DMS153 treated with DMSO at 0.1 percent for 48 hours (cell line): Measurements from ENCODE around the gene GRM4.
"Not testable (repeated sequence)": the region's sequence is repeated elsewhere in the genome, so short reads cannot be mapped to it uniquely, and the experiment has no call there.

ENCODE experiments used
- DNase-seq: peaks from one replicate; lab custom pipeline; 2025; ENCODE audit not compliant: unreplicated experiment; lab: John Stamatoyannopoulos, UW

The GRM4 gene

DNA sequence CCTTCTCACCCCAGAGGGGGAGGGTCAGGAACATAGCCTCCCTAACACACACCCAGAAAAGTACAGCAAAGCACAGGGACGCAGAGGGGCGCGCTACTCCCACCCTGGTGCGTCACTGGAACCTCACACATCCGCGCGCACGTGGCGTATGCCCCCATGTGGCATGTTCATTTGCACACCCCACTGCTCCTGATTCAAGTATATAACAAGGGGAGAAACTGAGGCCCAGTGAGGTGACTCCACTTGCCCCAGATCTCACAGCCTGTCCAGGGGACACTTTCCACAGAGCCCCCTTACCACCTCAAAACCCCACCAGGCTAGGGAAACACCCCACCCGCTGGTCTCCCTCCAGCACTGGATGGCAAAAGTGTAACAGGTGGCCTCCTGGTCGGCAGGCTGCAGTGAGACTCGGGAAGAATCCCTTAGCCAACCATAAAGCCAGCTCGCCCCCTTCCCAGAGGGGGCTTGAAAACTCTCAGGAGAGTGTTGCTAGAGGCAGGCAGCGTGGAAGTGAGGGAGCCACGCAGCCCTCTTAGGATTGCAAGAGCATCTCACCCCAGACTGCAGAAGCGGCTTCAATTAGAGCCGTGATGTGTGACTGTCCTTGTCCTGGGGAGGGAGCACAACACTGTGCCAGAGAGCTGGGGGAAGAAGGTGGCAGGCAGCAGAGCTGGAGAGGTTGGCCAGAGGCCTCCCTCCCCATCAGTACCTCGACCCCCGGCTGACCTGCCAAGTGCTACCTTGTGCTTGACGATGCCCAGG is at the start of gene GRM4:
GRM4 (minus strand) TSS at position 67 of the 762 bp plus-strand sequence. CDS start 12,591 bp downstream, outside the sequence.
- no peak for DNase-seq

DNA sequence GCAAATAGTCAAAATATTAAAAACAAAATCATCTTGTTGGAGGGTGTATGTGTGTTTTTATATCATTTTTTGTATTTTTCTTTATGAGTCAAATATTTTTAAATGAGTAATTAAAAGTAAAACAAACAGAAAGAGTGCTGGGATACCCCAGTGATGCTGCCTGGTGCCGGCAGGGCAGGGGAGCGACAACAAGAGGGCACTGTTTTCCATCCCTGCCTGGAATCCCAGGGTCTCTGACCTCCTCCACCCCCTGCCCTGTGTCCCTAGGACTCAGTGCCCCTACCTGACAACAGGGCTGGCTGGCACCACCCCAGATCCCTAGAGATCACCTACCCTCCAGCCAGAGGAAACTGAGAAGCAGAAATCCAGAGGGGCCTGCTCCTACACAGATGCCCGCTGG is 48.9 kb upstream of the GRM4 start:
- no peak for DNase-seq

DNA sequence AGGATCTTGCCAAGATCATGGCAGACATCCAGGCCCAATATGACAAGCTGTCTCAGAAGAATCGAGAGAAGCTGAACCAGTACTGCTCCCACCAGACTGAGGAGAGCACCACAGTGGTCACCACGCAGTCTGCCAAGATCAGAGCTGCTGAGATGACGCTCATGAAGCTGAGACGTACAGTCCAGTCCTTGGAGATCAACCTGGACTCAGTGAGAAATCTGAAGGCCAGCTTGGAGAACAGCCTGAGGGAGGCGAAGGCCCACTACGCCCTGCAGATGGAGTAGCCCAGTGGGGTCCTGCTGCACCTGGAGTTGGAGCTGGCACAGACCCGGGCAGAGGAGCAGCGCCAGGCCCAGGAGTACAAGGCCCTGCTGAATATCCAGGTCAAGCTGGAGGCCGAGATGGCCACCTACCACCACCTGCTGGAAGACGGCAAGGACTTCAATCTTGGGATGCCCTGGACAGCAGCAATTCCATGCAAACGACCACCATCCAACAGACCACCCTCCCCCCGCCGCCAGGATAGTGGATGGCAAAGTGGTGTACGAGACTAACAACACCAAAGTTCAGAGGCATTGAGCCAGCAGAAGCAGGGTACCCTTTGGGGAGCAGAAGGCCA is 44.7 kb upstream of the GRM4 start:
- DNase-seq: no peak

GRCh38 chr6:34189806-34190503 is 44.1 kb upstream of the GRM4 start:
- no peak for DNase-seq

DNA sequence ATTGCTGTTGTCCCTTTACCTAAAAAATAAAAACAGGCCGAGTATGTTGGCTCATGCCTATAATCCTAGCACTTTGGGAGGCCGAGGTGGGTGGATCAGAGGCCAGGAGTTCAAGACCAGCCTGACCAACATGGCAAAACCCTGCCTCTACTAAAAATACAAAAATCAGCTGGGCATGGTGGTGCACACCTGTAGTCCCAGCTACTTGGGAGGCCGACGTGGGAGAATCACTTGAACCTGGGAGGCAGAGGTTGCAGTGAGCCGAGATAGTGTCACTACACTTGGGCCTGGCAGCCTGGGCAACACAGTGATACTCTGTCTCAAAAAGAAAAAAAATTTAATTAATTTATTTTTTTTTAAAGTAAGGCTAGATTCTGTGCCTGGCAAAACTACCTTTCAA is 38.8 kb upstream of the GRM4 start:
- DNase-seq: not testable (repeated sequence)

DNA sequence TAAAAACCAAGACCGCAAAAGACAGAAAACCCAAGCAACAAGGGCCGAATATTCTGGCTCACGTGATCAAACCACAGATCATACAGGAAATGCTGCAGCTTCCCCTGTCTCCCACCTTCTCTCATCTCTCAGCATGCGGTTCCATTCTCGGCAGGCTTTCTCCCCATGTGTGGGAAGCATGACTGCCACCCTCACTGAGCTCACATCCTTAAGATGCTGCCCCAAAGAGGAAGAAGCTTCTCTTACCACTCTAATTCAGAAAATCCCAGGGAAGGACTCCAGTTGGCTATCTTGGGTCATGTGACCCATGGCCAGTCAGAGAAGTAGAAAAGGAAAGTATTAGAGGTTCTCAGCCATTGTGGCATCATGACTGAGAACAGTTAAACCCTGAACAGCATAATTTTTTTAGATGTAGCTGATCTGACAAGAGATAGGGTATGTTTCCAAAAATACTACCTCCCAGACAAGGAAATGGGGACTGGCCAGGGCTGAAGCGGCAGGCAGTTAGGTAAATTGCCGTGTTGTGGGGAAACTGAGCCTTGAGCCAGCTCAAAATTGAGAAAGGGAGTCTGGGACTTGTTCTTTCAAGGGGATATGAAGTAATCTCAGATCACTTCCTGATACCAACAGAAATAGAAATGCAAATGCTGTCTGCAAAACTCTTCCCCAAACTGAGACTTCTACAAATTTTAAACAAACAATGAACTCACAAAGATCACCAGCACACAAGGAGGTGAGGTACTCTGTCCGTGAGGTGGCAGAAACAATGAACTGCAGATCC is 37.1 kb upstream of the GRM4 start:
- no peak for DNase-seq

DNA sequence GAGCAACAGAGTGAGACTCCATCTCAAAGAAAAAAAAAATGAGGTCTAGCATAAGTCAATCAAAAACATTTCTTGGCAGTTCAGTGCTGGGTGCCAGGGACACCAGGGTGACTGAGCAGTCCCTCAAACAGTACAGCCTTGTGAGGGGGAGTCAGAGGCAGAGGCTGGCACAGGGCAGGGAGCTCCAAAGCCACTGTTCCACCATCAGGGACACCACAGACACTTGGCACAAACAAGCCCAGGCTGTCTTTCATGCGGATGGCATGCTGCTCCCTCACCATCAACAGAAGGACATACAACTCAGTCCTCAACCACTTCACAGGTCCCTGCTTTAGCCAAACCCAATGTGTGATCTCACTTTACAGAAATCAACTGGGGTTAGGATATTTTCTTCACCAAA is 36.0 kb upstream of the GRM4 start:
- no peak for DNase-seq

- DNase-seq: no peak
These were observed 33.3 kb upstream of the GRM4 start for GRCh38 chr6:34179106-34179720.

- no peak for DNase-seq
These were observed 32.6 kb upstream of the GRM4 start for GRCh38 chr6:34178357-34179105.

DNA sequence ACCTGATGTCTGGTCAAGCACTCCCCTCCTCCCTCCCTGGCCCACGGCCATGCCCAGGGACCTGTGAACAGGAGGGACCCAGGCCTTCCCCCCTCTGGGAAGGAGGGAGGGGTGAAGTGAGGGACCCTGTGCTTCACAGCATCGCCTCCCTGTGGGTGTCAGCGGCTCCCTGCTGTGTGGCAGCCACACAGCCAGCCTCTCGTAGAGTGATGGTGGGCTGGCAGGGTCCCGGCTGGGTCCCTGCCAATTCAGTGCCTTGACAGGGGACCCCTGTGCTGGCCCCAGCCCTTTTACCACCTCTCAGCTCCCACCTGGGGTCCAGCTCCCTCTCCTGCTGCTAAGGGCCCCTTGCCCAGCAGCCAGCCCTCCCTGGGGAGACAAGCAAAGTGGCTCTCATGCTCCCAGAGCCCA is 31.3 kb upstream of the GRM4 start:
- no peak for DNase-seq

DNA sequence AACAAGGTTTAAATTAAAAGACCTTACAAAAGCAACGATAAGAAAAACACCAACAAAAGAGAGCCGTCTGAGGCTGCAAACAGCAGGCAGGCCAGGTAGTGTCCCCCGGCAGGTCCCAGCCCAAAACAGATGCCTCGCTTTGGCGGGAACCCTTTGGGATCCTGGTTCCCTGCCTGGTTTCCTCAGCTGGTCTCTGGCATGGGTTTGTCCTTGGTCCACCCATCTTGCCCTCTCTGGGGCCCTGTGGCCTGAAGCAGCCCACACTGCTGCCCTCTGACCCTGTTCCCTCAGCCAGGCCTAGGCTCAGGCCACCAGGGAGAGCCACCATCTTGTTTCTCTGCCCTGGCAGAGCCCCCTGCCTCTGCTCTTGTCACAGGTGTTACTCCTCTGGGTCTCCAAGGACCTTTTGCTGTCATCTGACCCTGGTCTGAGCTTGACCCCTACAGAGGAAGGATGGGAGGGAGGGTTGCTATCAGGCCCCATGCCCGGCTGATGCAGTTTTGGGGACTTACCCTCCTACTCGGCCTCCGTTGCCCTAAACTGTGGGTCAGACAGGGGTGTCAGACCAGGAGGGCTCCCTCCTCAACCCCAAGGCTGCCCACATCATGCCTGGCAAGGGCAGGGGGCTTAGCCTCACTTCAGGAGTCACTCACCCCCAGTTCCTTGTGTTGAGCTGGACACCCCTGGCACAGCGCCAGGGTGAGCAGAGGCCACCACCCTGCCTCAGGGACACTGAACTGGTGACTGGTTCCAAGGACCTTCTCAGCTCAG is 30.6 kb upstream of the GRM4 start:
- no peak for DNase-seq

DNA sequence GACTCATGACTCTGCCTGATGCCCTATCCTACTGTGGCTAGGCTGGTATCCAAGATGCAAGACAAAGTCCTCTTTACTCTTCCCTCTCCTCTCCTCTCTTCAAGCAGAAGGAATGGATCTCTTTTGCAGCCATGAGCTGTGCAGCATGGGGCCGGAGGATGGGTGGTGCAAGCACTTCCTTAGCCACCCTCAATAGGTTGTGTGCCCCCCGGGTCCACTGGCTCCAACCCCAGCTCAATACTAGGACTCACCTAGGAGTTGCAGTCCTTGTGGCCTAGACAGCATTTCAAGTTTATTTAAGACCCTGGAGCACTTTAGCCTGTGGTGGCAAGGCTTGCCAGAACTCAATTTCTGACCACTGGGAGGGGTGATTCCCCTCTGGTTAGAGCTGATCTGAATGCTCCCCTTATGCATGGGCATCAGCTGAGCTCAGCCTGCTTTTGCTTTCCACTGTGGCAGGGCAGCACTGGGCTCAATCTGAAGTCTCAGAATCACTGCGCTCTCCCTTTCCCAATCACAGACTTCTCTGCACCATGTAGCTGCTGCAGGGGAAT is 29.0 kb upstream of the GRM4 start:
- no peak for DNase-seq

GRCh38 chr6:34172961-34173775 is 27.3 kb upstream of the GRM4 start:
- DNase-seq: no peak

DNA sequence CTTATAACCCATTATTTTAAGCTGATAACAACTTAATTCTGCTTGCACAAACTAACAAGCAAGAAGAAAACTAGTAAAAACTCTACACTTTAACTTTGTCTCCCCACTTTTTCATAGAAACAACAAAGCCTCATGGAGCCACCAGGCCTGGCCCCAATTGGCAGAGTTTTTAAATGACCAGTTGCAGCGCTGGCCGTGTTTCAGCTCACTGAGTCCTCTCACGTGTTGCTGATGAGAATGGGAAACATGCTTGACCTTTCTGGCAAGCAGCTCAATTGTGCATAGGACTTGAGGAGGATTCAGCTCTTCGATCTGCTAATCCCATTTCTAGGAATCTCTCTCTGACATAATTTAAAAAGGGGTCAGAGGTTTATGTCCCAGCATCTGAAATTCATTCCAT is 24.5 kb upstream of the GRM4 start:
- DNase-seq: no peak

- DNase-seq: no peak
These were observed 24.0 kb upstream of the GRM4 start for GRCh38 chr6:34169897-34170296.

DNA sequence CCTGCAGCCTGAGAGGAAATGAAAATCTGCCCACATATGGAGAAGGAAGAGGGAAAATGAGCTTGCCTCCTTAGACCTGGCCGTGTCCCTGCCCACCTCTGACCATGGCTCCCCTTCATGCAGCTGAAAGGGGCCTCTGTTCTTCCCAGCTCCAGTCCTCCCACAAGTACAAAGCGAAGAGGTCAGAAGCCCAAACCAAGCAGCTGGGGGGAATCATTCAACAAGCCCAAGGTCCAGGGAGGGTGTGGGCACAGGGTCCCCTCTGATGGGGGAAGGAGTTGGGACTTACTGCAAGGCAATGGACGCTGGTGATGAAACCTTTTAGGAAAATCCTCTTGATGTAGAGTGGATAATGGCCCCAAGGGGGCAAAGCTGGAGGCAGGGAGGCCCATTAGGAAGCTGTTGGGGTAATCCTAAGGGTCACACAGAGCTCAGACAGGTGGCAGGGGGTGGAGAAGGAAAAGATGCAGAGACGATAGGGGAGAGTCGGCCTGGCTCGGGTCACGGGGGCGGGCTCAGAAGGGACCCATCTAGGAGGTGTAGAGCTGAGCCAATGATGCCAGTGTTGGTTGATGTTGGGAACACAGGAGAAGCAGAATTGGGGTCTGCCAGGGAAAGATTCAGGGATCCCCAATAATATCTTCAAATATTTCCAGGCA is 16.1 kb upstream of the GRM4 start:
- DNase-seq: no peak

GRCh38 chr6:34159844-34160243 is 14.0 kb upstream of the GRM4 start:
- no peak for DNase-seq

DNA sequence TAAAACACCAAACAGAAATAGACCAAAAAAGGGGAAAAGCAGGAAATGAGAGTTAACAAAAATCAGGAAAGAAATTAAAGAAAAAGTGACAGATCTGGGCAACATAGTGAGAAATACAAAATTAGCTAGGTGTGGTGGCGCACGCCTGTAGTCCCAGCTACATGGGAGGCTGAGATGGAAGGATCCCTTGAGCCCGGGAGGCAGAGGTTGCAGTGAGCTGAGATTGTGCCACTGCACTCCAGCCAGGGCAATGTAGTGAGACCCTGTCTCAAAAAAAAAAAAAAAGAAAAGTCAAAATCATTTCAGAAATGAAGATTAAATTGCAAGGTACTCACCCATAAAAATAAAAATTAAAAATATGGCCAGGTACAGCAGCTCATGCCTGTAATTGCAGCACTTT is 13.0 kb upstream of the GRM4 start:
- DNase-seq: no peak
